ENCODE results near the gene FBXO34. TPM values are rescaled to one million over a fixed set of nuclear protein-coding genes. Genes with fewer than 3 reads are reported as not detected.

FBXO34 gene
- total RNA-seq, 4 donors from 2014 or later, result 23.9 to 40.8 (median 32.6) TPM

DNA sequence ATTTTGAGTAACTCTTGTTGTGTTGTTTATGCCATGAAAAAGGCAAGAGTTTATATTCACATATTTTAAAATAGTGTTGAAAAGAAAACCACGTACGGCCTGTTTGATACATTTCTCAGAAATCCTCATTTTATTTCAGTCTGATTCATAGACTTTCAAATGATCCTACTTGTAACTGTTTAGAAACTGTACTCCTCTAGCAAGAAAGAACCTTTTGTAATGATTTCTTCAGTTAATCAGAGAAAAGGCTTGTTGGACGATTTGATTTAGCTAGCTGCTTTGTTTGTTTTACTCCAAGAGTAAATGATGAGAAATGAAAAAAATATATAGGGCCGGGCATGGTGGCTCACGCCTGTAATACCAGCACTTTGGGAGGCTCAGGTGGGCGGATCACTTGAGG lies 17.2 kb downstream of the FBXO34 start:
- Histone ChIP-seq H3K4me1 (peaks cover 0 to 23% (median 3%) of the 10 kb centered on the region in 4 donors), H3K9me3 (no peaks in the 10 kb centered on the region), H3K36me3 (no peaks in the 10 kb centered on the region), H3K27me3 (no peaks in the 10 kb centered on the region), H3K4me3 (no peak overlapping the region), H3K27ac (peak overlapping the region in 1 of 4 donors; percentile 32)
- DNase-seq (ENCODE audit: low spot score in 2 of 2), result no peak
- WGBS, 2 donors, result 61% methylated on average over 6 of the region's 6 CpGs
- TF ChIP-seq POLR2A (IDR thresholded peaks at IDR 0.05) (no peak), EP300 (IDR thresholded peaks at IDR 0.05) (no peak)
- TF ChIP-seq, protein P1, sequence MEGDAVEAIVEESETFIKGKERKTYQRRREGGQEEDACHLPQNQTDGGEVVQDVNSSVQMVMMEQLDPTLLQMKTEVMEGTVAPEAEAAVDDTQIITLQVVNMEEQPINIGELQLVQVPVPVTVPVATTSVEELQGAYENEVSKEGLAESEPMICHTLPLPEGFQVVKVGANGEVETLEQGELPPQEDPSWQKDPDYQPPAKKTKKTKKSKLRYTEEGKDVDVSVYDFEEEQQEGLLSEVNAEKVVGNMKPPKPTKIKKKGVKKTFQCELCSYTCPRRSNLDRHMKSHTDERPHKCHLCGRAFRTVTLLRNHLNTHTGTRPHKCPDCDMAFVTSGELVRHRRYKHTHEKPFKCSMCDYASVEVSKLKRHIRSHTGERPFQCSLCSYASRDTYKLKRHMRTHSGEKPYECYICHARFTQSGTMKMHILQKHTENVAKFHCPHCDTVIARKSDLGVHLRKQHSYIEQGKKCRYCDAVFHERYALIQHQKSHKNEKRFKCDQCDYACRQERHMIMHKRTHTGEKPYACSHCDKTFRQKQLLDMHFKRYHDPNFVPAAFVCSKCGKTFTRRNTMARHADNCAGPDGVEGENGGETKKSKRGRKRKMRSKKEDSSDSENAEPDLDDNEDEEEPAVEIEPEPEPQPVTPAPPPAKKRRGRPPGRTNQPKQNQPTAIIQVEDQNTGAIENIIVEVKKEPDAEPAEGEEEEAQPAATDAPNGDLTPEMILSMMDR (IDR thresholded peaks at IDR 0.05), result no peak

GRCh38 chr14:55291480-55292081 lies 20.4 kb downstream of the FBXO34 start:
- 94 to 99% methylated on average over 3 of the region's 3 CpGs for WGBS, 2 donors

DNA sequence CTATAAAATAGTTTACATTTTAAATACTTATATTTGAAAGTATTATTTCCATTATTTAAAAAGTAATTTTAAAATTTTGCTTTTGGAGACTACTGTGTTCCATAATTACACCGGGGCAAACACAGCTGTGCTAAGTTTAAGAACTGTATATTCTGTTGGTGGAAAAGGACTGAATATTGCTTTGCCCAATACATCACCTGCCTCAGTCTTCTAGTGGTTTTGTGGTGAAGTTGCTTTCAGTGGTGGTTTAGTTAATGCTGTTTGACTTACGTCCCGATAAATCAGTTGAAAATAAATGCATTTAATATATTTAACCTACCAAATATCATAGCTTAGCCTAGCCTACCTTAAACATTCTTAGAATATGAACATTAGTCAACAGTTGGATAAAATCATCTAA lies 23.4 kb downstream of the FBXO34 start:
- Histone ChIP-seq H3K9me3 (no peaks in the 10 kb centered on the region), H3K4me1 (peaks cover 0 to 10% (median 2%) of the 10 kb centered on the region in 4 donors), H3K27ac (no peak overlapping the region), H3K4me3 (no peak overlapping the region), H3K27me3 (no peaks in the 10 kb centered on the region), H3K36me3 (peaks cover 0 to 11% (median 0%) of the 10 kb centered on the region in 3 donors)
- WGBS, 2 donors, result 94 to 97% methylated on average over 3 of the region's 3 CpGs
- no peak for DNase-seq (ENCODE audit: low spot score in 2 of 2)
- TF ChIP-seq POLR2A (IDR thresholded peaks at IDR 0.05), result no peak
- TF ChIP-seq EP300 (IDR thresholded peaks at IDR 0.05), result no peak
- TF ChIP-seq, protein P1 (IDR thresholded peaks at IDR 0.05), result no peak

More at GRCh38 chr14:55291480-55292081, 20.4 kb downstream of the FBXO34 start:
- H3K9me3 ChIP-seq, result no peaks in the 10 kb centered on the region
- H3K4me1 ChIP-seq, result peaks cover 0 to 18% (median 3%) of the 10 kb centered on the region in 4 donors
- no peak for TF ChIP-seq POLR2A (IDR thresholded peaks at IDR 0.05)
- no peak overlapping the region for H3K4me3 ChIP-seq
- H3K27ac ChIP-seq, result no peak overlapping the region
- DNase-seq (ENCODE audit: low spot score in 2 of 2), result no peak
- H3K27me3 ChIP-seq, result no peaks in the 10 kb centered on the region
- H3K36me3 ChIP-seq, result no peaks in the 10 kb centered on the region

DNA sequence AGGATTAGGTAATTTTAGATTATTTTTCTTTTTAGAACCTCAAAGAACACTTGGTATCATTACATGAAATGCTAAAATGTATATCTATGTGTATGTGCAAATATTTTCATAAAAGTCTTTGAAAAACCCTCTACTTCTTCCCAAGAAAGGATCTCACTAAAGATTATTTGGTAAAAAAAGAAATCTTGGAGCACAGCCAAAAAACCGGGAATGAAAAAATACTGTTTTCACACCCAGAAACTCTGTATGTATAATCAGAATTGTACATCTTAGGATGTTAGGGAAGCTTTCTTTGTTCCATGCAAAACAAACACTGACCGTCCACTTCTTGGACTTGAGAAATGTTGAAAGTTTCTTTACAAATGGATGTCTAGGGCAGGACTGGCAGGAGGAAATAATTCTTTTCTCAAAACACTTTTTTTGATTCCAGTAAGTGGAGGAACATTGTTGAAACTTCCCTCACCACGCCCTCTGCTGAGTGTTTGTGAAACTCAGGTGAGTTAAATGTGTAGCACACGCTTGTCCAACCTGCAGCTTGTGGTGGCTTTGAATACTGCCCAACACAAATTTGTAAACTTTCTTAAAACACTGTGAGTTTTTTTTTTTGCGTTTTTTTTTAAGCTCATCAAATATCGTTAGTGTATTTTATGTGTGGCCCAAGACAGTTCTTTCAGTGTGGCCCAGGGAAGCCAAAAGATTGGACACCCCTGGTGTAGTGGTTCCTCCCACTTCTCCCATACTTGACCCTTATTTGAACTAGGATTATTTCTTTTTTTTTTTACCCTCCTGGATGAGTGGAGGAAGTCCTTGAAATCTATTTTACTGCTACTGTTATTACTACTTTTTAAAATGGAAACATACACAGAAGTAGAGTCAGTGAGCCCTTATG lies 26.6 kb downstream of the FBXO34 start:
- Histone ChIP-seq H3K27me3 (no peaks in the 10 kb centered on the region), H3K9me3 (no peaks in the 10 kb centered on the region)

DNA sequence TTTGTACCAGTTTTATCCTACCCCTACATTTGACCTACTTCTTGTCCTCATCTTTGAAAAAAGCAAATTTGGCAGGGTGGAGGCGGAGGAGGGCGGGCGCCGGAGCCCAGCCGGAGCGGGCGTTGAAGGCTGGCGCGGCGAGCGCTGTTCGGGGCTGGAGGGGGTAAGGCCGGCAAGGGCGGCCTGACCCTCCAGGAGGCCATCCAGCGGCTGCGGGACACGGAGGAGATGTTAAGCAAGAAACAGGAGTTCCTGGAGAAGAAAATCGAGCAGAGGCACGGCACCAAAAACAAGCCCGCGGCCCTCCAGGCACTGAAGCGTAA lies 27.2 kb downstream of the FBXO34 start:
- H3K36me3 ChIP-seq, result peaks cover 0 to 11% (median 0%) of the 10 kb centered on the region in 3 donors
- H3K9me3 ChIP-seq, result no peaks in the 10 kb centered on the region
- no peak overlapping the region for H3K27ac ChIP-seq
- WGBS, 2 donors, result 94 to 98% methylated on average over 22 of the region's 22 CpGs
- no peak overlapping the region for H3K4me3 ChIP-seq
- no peaks in the 10 kb centered on the region for H3K27me3 ChIP-seq
- DNase-seq (ENCODE audit: low spot score in 2 of 2), result no peak
- H3K4me1 ChIP-seq, result peaks cover 0 to 21% (median 4%) of the 10 kb centered on the region in 4 donors
- no peak for TF ChIP-seq POLR2A (IDR thresholded peaks at IDR 0.05)
- TF ChIP-seq, protein P1 (IDR thresholded peaks at IDR 0.05), result no peak
- TF ChIP-seq EP300 (IDR thresholded peaks at IDR 0.05), result no peak

More for the DNA sequence above, 26.6 kb downstream of the FBXO34 start:
- no peak for TF ChIP-seq POLR2A (IDR thresholded peaks at IDR 0.05)
- TF ChIP-seq, protein P1 (IDR thresholded peaks at IDR 0.05), result no peak
- no peak for TF ChIP-seq EP300 (IDR thresholded peaks at IDR 0.05)
- Histone ChIP-seq H3K27ac (no peak overlapping the region), H3K36me3 (peaks cover 0 to 11% (median 0%) of the 10 kb centered on the region in 3 donors), H3K4me3 (no peak overlapping the region), H3K4me1 (peaks cover 0 to 15% (median 2%) of the 10 kb centered on the region in 4 donors)
- WGBS, 2 donors, result 47 to 55% methylated on average over 6 of the region's 6 CpGs
- DNase-seq (ENCODE audit: low spot score in 2 of 2), result no peak
